B cell (primary cell): Measurements from ENCODE around the gene CYTH2.

Source experiments
- EZH2 ChIP-seq: IDR thresholded peaks from 2 replicates; pipeline ENCODE4 v1.6.1; 2012; ENCODE audit warnings: borderline replicate concordance, low read depth, mild to moderate bottlenecking, moderate library complexity, low read length; ENCODE audit not compliant: insufficient read depth, poor library complexity, severe bottlenecking
- TF ChIP-seq, protein P1 (sequence below): fragments of 200-600 bp; IDR thresholded peaks from one replicate; pipeline ENCODE4 v1.8.0; 2022; ENCODE audit warnings: antibody characterized with exemption, mild to moderate bottlenecking

GRCh38 chr19:48428670-48429069, 40.5 kb upstream of the CYTH2 start:
- TF ChIP-seq, protein P1, sequence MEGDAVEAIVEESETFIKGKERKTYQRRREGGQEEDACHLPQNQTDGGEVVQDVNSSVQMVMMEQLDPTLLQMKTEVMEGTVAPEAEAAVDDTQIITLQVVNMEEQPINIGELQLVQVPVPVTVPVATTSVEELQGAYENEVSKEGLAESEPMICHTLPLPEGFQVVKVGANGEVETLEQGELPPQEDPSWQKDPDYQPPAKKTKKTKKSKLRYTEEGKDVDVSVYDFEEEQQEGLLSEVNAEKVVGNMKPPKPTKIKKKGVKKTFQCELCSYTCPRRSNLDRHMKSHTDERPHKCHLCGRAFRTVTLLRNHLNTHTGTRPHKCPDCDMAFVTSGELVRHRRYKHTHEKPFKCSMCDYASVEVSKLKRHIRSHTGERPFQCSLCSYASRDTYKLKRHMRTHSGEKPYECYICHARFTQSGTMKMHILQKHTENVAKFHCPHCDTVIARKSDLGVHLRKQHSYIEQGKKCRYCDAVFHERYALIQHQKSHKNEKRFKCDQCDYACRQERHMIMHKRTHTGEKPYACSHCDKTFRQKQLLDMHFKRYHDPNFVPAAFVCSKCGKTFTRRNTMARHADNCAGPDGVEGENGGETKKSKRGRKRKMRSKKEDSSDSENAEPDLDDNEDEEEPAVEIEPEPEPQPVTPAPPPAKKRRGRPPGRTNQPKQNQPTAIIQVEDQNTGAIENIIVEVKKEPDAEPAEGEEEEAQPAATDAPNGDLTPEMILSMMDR, result no peak
- TF ChIP-seq EZH2, result no peak
